GM19372 (cell line): ENCODE results near the gene ADAMTS2.
"Not testable (repeated sequence)": the region's sequence is repeated elsewhere in the genome, so short reads cannot be mapped to it uniquely, and the experiment has no call there.

Source experiments
- ATAC-seq: cut with Tn5 transposase; IDR thresholded peaks from one replicate; pipeline ENCODE4 v1.9.1; 2021; ENCODE audit warnings: mild to moderate bottlenecking, low read depth, moderate library complexity; ENCODE audit not compliant: unreplicated experiment

ADAMTS2 gene

DNA sequence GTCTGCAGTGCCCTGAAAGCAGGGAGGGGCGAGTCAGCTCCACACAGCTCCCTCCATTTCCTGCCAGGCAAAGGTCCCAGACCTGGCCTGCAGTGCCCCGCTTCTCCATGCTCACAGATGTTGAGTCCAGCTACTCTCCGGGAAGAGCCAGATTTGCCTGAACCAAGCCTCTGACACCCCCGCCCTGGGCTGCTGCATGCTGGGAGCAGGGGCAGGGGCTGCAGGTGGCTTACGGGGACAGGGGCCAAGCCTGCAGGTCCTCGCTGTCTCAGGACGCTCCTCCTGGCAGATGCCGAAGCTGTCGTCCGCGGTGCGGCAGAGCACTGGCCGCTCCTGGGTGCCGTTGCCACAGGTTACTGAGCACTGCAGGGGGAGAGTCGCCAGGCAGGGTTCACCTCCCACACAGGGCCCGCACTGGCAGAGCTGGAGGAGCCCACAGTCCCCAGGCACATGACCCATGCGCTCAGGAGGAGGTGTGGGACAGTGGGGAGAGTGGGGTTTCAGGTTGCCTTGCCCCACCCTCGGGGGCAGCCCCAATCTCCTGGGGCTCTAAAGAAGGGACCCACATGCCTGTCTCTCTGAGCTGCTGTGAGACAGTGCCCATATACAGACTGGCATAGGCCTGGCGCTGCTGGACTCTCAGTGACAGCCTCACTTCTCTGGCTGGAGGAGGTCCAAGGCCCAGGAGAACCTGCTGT lies 222.7 kb downstream of the ADAMTS2 start:
- no peak for ATAC-seq

DNA sequence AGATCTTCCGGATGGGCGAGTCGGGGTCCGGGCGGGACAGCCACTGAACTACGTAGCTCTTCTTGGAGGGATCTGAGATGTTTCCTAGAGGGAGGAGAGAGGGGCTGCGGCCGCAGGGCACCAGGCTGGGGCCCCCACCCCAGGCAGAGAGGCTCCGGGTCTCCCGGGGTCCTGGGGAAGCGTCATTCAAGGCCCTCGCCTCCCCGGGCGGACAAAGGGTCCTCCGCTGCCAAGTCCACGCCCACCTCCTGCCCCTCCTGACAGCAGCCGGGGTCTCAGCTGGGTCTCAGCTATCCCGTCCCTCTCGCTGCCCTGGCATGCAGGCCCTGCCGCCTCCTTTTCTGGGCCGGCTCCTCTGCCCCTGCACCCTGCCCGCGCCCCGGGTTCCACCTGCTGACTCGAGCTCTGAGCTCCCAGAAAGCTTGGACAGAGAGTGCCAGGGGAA lies 223.6 kb downstream of the ADAMTS2 start:
- ATAC-seq: no peak

DNA sequence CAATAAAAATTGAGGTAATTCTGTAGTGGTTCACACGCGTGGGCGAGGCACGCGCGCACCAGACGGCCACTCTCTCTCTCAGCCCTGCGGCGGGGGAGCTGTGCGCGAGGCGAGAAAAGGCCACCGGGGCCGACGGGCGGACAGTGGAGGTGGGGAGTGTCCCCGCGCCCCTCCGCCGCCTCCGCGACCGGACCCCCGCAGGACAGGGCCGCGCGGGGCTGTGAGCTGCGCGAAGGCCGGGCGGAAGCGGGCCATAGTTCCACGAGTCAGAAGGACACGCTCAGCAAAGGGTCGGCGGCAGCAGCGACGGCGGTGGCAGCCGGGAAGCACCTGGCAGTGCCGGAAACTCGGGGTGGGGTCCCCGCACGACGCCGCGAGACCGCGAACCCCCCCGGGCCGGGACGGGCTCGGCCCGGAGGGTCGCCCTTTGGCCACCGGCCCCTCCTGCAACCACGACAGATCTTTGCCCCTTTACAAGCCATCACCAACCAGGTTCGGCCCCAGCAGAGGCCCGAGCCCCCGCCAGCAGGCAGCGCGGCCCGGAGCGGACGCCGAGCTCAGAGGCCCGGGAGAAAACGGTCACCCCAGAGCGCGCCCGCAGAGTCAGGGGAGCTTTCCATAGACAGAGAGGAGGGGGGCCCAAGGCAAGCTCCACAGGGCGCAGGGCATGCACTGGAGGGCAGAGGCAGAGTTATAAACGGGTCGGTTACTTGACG lies 224.2 kb downstream of the ADAMTS2 start:
- ATAC-seq: no peak

DNA sequence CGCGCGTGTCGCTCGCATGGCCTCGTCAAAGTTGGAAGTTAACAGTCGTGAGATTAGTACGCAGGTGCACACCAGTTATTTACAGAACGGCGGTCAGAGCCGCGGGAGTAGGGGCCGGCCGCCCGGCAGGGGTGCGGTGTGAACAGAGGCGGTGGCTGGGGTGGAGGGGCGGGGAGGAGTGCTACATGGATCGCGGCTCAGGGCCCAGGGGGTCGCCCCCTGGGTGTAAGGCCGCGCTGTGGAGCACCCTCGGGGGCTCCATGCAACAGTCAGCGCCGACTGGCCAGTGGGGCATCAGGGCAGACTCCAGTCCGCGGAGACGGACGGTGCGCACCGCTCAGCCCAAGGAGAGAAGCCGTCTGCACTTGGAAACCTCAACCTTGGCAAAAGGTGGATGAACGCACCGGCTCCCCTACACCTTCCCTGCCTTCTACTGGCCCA lies 224.8 kb downstream of the ADAMTS2 start:
- no peak for ATAC-seq

DNA sequence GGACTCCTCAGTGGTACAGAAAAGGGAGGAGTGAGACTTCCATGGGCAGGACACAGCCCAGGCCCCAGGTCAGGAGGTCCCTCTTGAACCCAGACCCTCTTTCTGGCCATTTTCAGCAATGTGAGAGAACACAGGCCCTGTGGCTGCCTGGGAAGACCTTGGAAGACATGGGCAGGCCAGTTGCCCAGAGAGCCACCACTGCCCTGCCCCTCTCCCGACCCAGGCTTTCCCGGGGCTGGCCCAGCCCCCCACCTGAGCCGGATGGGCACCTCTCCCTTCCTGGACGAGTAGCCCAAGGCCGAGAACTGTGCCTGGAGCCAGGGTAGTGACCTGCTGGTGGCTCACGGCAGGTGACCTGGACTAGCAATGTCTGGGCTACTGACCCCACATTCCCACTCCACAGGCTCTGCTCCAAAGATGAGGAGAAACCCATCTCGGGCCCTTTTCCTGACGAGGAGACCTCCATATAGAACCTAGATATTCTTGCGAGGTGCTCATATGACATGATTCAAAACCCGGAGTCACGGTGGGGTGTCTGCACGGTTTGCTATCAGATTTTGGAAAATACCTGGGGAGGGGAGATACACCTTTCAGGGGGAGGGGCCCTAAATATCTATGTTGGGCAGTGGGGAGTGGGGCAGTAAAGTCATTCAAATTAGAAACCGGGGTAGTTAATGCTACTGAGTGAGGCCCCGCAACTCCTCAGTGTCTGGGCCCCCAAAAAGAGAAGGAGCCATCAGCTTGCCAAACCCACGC lies 225.7 kb downstream of the ADAMTS2 start:
- ATAC-seq: no peak

DNA sequence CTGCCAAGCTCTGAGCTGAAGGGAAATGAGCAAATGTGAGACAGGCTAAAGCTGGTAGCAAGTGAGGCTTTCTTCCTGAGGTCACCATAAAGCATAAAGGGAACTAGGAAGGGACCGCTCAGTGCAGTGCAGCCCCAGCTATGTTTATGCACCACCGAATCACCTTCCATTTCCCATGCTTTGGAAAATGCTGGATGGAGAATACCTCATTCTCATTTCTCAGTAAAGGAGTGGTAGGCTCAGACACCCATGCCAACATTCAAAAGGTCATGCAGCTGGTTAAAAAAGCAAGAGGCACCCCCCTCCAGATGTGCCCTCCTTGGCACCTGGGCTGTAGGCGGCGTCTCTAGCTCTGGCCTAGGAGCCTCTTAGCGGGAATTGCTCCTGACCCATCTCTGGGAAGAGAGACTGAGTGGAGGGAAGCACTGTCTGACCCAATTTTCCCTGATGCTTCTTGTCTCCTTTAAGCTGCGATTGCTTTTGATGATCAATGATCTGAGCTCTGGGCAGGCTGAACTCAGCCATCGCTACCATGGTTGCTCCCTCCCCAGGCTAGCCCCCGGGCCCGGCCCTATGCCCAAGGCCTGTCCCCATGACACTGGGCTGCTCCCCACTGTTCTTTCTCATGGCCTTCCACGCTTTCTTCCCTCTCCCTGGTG lies 226.4 kb downstream of the ADAMTS2 start:
- ATAC-seq: no peak

DNA sequence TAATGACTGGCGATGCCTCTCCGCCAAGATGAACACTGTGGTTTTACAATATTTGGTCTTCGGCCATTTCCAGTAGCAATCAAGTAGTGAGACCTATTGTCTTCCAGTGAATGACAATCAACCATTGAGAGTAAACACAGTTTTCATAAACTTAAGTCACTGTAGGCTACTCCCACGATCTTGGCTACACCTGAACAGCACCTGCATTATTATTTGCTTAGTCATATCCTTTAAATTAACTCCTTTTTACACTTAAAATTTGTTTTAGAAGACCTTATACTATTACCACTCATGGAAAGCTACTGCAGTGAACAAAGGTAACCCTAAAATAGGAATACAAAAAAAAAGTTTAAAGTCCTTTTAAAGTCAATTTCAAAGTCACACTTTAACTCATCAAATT lies 226.9 kb downstream of the ADAMTS2 start:
- no peak for ATAC-seq

DNA sequence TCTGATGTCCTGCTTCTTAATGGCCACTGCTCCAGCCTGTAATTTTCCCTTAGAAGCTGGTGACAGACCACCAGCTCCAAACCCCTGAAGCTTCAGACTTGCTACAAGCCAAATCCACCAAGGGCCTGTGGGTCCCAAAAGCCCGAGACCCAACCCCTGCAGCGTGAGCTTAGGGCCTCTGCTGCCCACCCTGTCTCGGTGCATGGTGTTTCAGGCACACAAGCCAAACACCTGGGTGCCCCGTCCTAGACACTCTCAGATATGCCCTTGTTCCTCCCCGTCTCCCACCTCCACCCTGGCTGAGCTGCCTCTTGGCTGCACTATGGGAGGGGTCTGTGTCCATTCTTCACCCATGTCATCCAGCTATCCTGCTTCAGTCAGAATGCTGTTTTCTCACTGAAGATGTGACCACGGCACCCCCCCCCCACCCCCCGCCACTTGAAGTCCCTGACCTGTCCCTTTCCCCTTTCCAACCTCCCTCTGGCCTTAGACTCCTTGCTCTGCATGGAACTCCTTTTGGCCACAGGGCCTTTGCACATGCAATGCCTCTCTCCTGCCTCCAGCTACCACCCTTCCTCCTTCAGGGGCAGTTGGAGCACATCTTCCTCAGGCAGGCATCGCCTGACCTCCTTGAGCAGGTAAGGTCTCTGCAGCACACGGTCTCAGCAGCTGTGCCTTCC lies 229.3 kb downstream of the ADAMTS2 start:
- no peak for ATAC-seq

DNA sequence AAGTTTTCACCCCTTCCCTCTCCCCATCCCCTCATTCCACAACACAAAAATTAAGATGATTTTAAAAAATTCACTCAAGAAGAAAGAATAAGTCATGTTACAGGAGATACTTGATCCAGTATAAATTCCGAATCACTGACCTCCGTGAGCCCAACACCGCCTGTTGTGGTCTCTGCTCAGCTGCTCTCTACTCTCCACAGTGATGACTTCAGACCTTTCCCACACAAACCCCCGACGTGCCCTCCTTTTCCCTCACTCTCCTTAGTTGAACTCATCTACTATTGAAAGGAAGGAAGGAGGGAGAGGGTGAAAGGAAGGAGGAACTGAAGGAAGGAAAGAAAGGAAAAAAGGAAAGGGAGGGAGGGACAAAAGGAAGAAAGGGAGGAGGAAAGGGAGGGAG lies 230.0 kb downstream of the ADAMTS2 start:
- ATAC-seq: no peak

DNA sequence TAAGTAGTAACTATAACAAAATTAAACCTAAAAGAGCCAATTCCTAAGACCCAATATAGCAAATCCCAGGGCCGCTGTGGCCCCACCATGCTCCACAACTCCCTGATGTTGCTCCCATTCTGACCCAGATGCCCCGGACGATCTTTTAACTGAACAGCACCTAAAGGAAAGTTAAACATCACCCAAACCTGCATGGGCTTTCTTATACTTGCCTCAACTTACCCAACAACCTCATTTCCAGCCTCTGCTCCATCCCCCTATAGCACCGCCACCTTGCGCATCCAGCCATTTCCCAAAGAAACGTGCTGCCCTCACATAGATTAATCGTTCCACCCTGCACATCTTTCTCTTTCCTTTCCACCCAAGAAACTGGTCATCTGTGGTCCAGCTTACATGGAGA lies 230.5 kb downstream of the ADAMTS2 start:
- ATAC-seq: no peak

DNA sequence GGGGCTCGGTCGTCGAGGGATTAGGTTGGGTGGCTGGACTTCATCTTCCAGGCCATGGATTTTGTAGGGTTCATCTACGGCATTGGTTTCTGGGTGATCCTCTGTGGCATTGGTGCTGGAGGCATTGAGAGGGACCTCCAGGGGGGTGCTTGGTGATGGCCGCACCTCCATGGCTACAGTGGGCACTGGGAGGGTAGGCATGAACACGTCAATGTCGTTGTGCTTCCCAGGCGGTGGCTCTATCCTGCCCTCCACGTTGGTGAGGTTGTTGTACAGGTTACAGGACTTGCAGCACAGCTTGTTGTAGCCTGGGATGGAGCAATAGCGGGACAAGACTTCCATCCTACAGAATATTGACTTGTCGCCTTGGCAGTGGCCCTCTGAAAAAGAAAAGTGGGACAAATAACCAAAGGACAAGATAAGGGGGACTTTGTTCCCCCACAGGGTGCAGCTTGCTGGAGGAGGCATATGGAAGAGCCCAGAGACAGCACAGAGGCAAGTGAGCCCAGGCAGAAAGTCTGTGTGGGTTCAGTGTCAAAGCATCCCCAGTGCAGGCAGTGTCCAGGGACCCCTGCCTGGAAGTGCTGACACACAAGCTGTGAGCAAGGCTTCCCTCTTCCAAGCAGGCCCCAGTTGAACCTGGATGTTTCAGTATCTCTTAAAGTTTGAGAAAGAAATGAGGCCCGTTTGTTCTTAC lies 231.2 kb downstream of the ADAMTS2 start:
- ATAC-seq: no peak

DNA sequence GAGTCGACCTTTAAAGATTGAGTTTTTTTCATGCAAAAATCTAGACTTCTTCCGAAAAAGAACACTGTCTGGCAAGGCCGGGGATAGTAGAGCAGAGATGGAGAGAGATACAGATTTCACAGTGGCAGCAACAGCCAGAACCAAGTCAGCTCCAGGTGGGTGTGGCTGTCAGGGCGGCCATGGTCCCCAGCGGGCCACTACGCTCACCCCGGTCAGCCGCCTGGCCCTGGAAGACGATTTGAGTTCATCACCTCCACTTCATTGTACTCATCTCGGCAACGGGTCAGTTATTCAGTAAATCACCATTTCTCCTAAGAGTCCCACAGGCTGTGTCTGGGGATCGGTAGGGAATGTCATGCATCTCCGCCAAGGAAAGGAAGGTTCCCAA lies 232.1 kb downstream of the ADAMTS2 start:
- no peak for ATAC-seq

DNA sequence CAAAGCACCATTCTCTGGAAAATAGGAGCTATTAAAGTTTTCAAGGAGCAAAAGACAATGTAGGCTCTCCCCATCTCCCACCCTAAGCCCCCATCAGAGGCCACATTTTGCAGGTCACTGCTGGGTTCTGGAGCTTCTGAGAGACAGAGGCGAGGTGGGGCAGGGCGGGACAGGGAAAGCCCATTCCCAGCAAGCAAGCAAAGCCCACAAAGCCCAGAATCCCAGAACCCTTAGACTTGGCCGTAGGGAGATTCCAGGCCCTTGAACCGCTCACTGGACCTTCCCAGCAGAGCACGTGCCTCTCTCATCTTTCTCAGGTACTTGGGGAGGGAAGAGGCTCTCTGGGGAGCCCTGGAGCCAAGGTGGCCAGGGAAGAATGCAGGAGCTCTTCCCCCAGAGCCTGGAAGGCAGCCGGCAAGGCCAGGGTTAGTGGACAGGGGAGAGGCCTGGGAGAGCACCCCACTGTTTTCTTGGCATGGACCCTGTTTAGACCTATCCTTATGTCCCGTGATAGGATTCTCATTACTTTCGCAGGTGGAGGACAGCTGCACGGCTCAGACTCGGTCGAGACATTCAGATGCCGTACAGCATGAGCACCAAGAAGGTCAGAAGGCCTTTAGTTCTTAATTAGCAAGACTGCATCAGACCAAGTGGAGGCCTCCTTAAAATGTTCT lies 232.7 kb downstream of the ADAMTS2 start:
- no peak for ATAC-seq

DNA sequence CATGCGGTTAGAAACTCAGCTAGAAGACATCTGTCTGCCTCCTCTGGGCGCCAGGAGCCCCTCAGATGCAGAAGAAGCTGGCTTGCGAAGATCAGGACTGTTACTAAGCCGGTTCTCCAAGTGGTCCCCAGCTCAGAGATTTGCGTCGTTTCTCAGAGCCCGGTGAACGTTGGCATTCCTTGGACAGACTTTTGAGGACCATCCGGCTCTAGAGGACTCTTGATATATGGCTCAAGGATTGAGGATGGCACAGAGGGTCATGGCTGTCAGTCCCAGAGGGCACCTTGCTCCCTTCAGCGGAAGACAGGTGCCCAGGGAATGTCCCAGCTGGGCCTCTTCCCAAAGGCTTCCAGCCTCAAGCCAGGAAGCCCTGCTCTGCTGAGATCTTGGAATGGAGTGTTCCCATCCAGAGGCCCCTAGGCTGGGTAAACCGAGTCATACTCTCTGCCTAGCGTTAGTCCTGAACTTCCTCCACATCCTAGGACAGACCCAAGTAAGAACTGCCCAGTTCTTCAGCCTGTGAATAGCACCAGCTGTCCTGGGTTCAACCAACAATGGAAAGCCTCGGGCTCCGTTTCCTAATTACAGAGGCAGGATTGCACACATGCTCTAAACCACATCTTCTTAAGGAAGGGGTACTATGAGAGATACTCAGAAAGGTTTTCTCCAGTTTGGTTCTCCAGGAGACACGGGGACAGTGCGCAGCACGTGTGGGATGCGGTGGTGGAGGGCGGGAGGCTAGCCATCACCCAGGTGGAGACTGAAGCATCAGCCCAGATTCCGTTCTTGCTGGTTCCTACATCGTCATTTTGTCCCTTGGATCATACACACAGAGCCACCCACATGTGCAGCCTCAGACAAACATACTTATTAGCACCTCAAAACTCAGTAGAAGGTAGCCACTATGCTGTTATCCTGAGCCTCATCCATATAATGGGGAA lies 233.7 kb downstream of the ADAMTS2 start:
- ATAC-seq: no peak

DNA sequence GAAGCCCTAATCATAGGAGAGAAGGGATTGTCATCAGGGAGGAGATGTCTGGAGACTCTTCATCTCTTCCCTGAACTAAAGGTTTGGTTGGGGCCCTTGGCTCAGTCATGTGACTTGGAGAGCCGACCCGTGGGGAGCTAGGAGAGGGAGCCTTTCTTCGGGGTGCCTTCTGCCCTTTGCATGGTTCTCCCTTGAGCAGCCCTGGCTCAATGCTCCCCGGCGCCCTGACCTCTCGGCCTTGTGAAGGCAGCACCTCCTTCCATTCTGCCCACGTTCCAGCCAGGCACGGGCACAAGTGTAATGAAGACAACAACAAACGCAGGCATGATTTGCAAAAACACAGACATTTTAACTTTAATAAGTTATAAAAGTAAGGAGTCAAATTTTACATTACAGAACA lies 234.7 kb downstream of the ADAMTS2 start:
- no peak for ATAC-seq

DNA sequence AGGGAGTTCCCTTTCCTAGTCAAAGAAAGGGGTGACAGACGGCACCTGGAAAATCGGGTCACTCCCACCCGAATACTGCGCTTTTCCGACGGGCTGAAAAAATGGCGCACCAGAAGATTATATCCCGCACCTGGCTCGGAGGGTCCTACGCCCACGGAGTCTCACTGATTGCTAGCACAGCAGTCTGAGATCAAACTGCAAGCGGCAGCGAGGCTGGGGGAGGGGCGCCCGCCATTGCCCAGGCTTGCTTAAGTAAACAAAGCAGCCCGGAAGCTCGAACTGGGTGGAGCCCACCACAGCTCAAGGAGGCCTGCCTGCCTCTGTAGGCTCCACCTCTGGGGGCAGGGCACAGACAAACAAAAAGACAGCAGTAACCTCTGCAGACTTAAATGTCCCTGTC lies 244.0 kb downstream of the ADAMTS2 start:
- ATAC-seq: not testable (repeated sequence)

DNA sequence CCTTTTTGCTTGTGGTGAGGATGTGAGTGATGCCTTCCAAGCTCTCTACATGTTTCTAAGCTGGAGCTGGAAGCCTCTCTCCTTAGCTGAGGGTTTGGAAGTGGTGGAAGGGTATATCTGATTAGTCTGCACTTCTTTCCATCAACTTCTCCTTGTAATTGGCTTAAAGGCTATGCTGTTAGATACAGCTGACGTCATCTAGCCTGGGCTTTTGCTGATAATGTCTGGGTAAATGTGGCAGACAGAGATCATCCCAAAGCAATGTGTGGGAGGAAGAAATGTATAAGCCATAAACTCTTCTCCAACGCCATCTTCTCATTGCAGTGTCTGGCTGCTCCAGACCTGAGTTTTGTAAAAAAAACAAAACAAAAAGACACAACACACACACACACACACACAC lies 255.8 kb downstream of the ADAMTS2 start:
- no peak for ATAC-seq

DNA sequence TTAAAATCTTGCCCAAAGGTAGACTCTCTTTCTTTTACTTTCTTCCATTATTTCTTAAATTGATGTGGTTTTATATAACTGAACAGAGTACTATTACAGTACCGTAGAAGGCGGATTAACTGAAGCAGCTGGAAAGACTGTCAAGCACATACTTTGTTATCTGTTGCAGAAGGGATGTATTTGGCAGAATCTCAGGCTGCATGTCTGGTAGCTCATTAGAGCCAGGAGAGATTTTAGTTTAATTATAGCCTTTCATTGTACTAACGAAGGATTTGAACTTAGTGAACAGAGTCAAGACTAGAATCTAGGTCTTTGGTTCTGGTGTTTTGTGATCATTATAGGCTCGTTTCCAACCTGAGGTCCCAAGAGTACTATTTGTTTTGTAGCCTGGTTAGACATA lies 264.5 kb downstream of the ADAMTS2 start:
- no peak for ATAC-seq
